Measurements from ENCODE around the gene SKIDA1. TPM values are rescaled to one million over a fixed set of nuclear protein-coding genes. Genes with fewer than 3 reads are reported as not detected.
A peak's percentile ranks its signal among the peaks of the same experiment; 100 is the strongest.

The SKIDA1 gene
- total and polyA plus RNA-seq, 4 donors, result 0.63 to 2.6 (median 1.6) TPM

- TF ChIP-seq REST (IDR thresholded peaks at IDR 0.05) (no peak), RAD21 (IDR thresholded peaks at IDR 0.05) (no peak), EGR1 (IDR thresholded peaks at IDR 0.05; ENCODE audit: low read depth in 2 of 2) (no peak), ATF3 (IDR thresholded peaks at IDR 0.05) (no peak), HNF4G (IDR thresholded peaks at IDR 0.05) (no peak), ZBTB33 (IDR thresholded peaks at IDR 0.05) (no peak), MAX (IDR thresholded peaks at IDR 0.05) (no peak)
- H3K4me3 ChIP-seq (ENCODE audit: low read depth in 1 of 3, low read length in 3 of 3), result peak overlapping the region in 2 of 3 donors; percentile 7 to 32
- H3K27ac ChIP-seq (ENCODE audit: low read depth in 1 of 2, low read length in 2 of 2), result peak overlapping the region; percentile 88 to 94
- H3K9ac ChIP-seq (ENCODE audit: low read depth in 1 of 2, low read length in 2 of 2), result peak overlapping the region; percentile 27 to 84
- WGBS, result 39% methylated on average over 3 of the region's 3 CpGs
- peaks cover 9 to 66% (median 53%) of the 10 kb centered on the region in 4 donors for H3K4me1 ChIP-seq (ENCODE audit: control insufficient read depth in 4 of 4, insufficient read depth in 4 of 4, low read length in 3 of 4)
- no peaks in the 10 kb centered on the region for H3K9me3 ChIP-seq (ENCODE audit: control insufficient read depth in 4 of 4, low read length in 3 of 4)
- H3K36me3 ChIP-seq (ENCODE audit: control insufficient read depth in 4 of 4, insufficient read depth in 3 of 4, low read depth in 1 of 4, low read length in 3 of 4), result no peaks in the 10 kb centered on the region
- H3K27me3 ChIP-seq (ENCODE audit: control insufficient read depth in 4 of 4, insufficient read depth in 4 of 4, low read length in 3 of 4), result no peaks in the 10 kb centered on the region
- no peak for DNase-seq (ENCODE audit: low spot score)
These were observed 13.4 kb downstream of the SKIDA1 start for GRCh38 chr10:21511946-21512572.

- no peak for DNase-seq (ENCODE audit: low spot score)
- TF ChIP-seq SP1 (IDR thresholded peaks at IDR 0.05), result no peak
- peak; percentile 1 for TF ChIP-seq REST (IDR thresholded peaks at IDR 0.05)
- no peak for TF ChIP-seq HNF4G (IDR thresholded peaks at IDR 0.05)
- peak; percentile 7 for TF ChIP-seq ZBTB33 (IDR thresholded peaks at IDR 0.05)
- no peak for TF ChIP-seq FOXA1 (IDR thresholded peaks at IDR 0.05)
- no peaks in the 10 kb centered on the region for H3K36me3 ChIP-seq (ENCODE audit: control insufficient read depth in 4 of 4, insufficient read depth in 3 of 4, low read depth in 1 of 4, low read length in 3 of 4)
- 33% methylated on average over 2 of the region's 2 CpGs for WGBS
- no peaks in the 10 kb centered on the region for H3K9me3 ChIP-seq (ENCODE audit: control insufficient read depth in 4 of 4, low read length in 3 of 4)
- H3K4me1 ChIP-seq (ENCODE audit: control insufficient read depth in 4 of 4, insufficient read depth in 4 of 4, low read length in 3 of 4), result peaks cover 12 to 69% (median 59%) of the 10 kb centered on the region in 4 donors
- no peaks in the 10 kb centered on the region for H3K27me3 ChIP-seq (ENCODE audit: control insufficient read depth in 4 of 4, insufficient read depth in 4 of 4, low read length in 3 of 4)
- H3K9ac ChIP-seq (ENCODE audit: low read depth in 1 of 2, low read length in 2 of 2), result peak overlapping the region; percentile 36 to 84
- peak overlapping the region; percentile 59 to 73 (median 64) for H3K4me3 ChIP-seq (ENCODE audit: low read depth in 1 of 3, low read length in 3 of 3)
- peak overlapping the region; percentile 88 to 94 for H3K27ac ChIP-seq (ENCODE audit: low read depth in 1 of 2, low read length in 2 of 2)
These were observed 14.3 kb downstream of the SKIDA1 start for GRCh38 chr10:21511095-21511570.

Measured in liver (tissue), 9 donors.